CD4-positive, alpha-beta memory T cell (primary cell): ENCODE measurements around the gene PRKG1. TPM values are rescaled to one million over a fixed set of nuclear protein-coding genes. Genes with fewer than 3 reads are reported as not detected.

Source experiments
- CTCF ChIA-PET: fragments of 350-600 bp; sonication (Branson Sonifier 250); formaldehyde crosslinking; loops from one replicate; lab custom pipeline; 2021; ENCODE audit warnings: inconsistent platforms; ENCODE audit not compliant: partially characterized antibody; lab: Charles Lee
- POLR2A ChIA-PET: fragments of 350-600 bp; sonication (Branson Sonifier 250); formaldehyde crosslinking; loops from one replicate; lab custom pipeline; 2021; ENCODE audit not compliant: partially characterized antibody; lab: Charles Lee
- DNase-seq, 5 donors: peaks; one replicate each; pipeline versions ENCODE4 v3.0.0 to v3.0.0-alpha.2; 2020 to 2022; ENCODE audit warnings: mixed read lengths in 1 of 5
- H3K27ac ChIP-seq: one replicate; pipeline ENCODE4 v1.7.0; 2013; ENCODE audit warnings: low read depth, low read length
- H3K27me3 ChIP-seq: 2 replicates; pipeline ENCODE4 v1.7.0; 2013; ENCODE audit warnings: mild to moderate bottlenecking, low read length, moderate library complexity; ENCODE audit not compliant: insufficient read depth
- H3K36me3 ChIP-seq: 2 replicates; pipeline ENCODE4 v1.7.0; 2013; ENCODE audit warnings: mild to moderate bottlenecking, low read length, moderate library complexity; ENCODE audit not compliant: insufficient read depth
- H3K4me1 ChIP-seq: 2 replicates; pipeline ENCODE4 v1.7.0; 2013; ENCODE audit warnings: mild to moderate bottlenecking, low read length, moderate library complexity; ENCODE audit not compliant: insufficient read depth
- H3K4me3 ChIP-seq, 2 donors: one replicate each; pipeline ENCODE4 v1.7.0; 2013; ENCODE audit warnings: low read length in 2 of 2, mild to moderate bottlenecking in 1 of 2
- H3K9me3 ChIP-seq, 2 donors: one replicate each; pipeline ENCODE4 v1.7.0; 2013; ENCODE audit warnings: low read length in 2 of 2, control low read depth in 1 of 2; ENCODE audit not compliant: control insufficient read depth in 1 of 2
- H3K27ac Mint-ChIP-seq, 7 donors: one replicate each; pipeline ENCODE4 v1.8.0; 2020 to 2021; ENCODE audit warnings: mixed read lengths in 7 of 7, mild to moderate bottlenecking in 6 of 7, inconsistent platforms in 3 of 7, moderate library complexity in 3 of 7
- H3K27me3 Mint-ChIP-seq, 2 donors: one replicate each; pipeline ENCODE4 v1.8.0; 2020 to 2021; ENCODE audit warnings: mixed read lengths in 2 of 2
- H3K36me3 Mint-ChIP-seq, 2 donors: one replicate each; pipeline ENCODE4 v1.8.0; 2020 to 2021; ENCODE audit warnings: mixed read lengths in 2 of 2, inconsistent platforms in 1 of 2, mild to moderate bottlenecking in 1 of 2
- H3K4me1 Mint-ChIP-seq, 4 donors: one replicate each; pipeline ENCODE4 v1.8.0; 2020 to 2021; ENCODE audit warnings: mixed read lengths in 4 of 4, mild to moderate bottlenecking in 1 of 4
- H3K4me3 Mint-ChIP-seq, 8 donors: one replicate each; pipeline ENCODE4 v1.8.0; 2020 to 2021; ENCODE audit warnings: mixed read lengths in 8 of 8, mild to moderate bottlenecking in 7 of 8, moderate library complexity in 6 of 8, inconsistent platforms in 3 of 8
- H3K9me3 Mint-ChIP-seq, 8 donors: one replicate each; pipeline ENCODE4 v1.8.0; 2020 to 2021; ENCODE audit warnings: mixed read lengths in 8 of 8, mild to moderate bottlenecking in 5 of 8, inconsistent platforms in 3 of 8, moderate library complexity in 1 of 8
- intact Hi-C: fragments of 100-400 bp; cut with micrococcal nuclease; formaldehyde crosslinking; loops from one replicate; pipeline ENCODE4 v1.15.1; 2023
- polyA plus RNA-seq, 2 donors: library from polyadenylated mRNA; unstranded; fragments of 300-500 nt; fragmentation: Illumina TruSeq; gene quantifications; one replicate each; pipeline ENCODE4 v1.2.3, GENCODE V29; 2021
- total RNA-seq, 2 experiments: library from RNA; stranded (reverse); gene quantifications; one replicate each; pipeline ENCODE4 v1.2.3, GENCODE V29; 2021

Gene PRKG1
- total and polyA plus RNA-seq, 4 experiments from 2014 or later = 0.06 to 0.20 TPM; not detected in 2

GRCh38 chr10:51045871-51046270 lies 28.4 kb upstream of the PRKG1 start:
- no peak overlapping the region for H3K27ac Mint-ChIP-seq
- no peak overlapping the region for H3K4me3 ChIP-seq
- H3K27me3 Mint-ChIP-seq = peaks cover 0 to 2% of the 10 kb centered on the region in 2 donors
- no peaks in the 10 kb centered on the region for H3K9me3 Mint-ChIP-seq
- POLR2A ChIA-PET = no interaction called here
- no peaks in the 10 kb centered on the region for H3K4me1 ChIP-seq
- intact Hi-C loops = no loop called here
- H3K27ac ChIP-seq = no peak overlapping the region
- H3K9me3 ChIP-seq = no peaks in the 10 kb centered on the region
- no peak for DNase-seq
- H3K36me3 Mint-ChIP-seq = no peaks in the 10 kb centered on the region
- H3K4me1 Mint-ChIP-seq = no peaks in the 10 kb centered on the region
- no peaks in the 10 kb centered on the region for H3K36me3 ChIP-seq
- H3K27me3 ChIP-seq = no peaks in the 10 kb centered on the region
- CTCF ChIA-PET = no interaction called here
- H3K4me3 Mint-ChIP-seq = no peak overlapping the region

DNA sequence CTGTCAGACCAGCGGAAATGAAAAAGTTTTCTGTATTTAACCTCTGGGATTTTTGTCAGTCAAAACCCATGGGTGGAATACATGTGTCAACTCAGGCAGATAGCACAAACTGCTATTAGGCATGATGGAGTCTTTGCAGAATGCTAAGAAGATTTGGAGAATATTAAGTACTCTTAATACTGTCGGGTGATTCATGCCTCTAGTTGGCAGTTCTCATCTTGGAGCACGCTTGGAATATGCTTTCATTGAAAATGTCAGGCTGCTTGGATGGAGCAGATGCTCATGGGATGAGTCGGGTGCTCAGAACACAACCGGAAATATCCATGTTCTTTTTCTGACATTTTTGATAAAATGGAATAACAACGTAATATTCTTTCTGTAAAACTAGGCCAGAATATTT lies 27.6 kb upstream of the PRKG1 start:
- Mint-ChIP-seq H3K27me3 (peaks cover 2 to 5% of the 10 kb centered on the region in 2 donors), H3K36me3 (no peaks in the 10 kb centered on the region), H3K4me1 (no peaks in the 10 kb centered on the region), H3K27ac (no peak overlapping the region), H3K9me3 (no peaks in the 10 kb centered on the region), H3K4me3 (no peak overlapping the region)
- ChIA-PET CTCF (interaction anchor here (0.7 kb wide), 2 partner anchors 11 to 23 kb away, joined by 3 to 4 read pairs; no protein-coding TSS in a partner anchor), POLR2A (no interaction called here)
- DNase-seq = no peak
- Histone ChIP-seq H3K27ac (no peak overlapping the region), H3K4me3 (no peak overlapping the region), H3K4me1 (no peaks in the 10 kb centered on the region), H3K27me3 (no peaks in the 10 kb centered on the region), H3K36me3 (no peaks in the 10 kb centered on the region), H3K9me3 (no peaks in the 10 kb centered on the region)
- intact Hi-C loops = no loop called here

DNA sequence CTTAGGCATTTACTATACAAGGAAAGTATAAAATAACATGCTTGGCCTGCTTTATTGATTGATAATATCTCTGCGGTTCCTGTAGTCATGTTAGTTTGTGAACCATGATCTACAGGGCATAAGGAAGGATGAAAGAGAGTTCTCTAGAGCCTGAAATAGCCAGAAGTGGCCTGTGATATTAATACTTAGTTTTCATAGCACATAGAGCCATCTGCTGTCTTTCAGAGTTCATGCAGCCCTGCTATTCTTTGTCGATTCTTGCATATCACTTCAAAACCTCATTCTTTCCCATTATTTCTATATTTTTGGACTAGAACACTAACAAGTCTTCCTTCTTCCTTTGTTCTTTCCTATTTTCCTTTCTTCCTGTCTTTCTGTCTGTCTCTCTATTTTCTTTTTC lies 26.4 kb upstream of the PRKG1 start:
- CTCF ChIA-PET = no interaction called here
- POLR2A ChIA-PET = no interaction called here
- intact Hi-C loops = no loop called here

DNA sequence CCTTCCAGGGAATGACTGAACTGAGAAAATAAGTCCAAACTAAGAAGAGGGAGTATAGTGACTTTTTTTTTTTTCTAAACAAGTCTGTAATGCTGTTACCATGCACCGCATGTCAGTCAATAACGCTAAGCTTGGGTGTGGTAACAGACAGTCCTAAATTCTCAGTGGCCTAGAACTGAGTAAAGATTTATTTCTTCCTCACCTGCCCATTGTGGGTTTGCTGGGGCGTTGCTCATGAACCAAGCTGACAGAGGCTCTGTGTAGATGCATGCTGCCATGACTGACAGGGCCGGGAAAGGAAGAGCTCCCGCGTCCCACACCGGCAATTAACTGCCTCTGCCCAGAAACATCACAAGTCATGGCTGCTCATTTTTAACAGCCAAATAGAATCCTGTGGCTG lies 25.5 kb upstream of the PRKG1 start:
- ChIA-PET POLR2A (no interaction called here), CTCF (no interaction called here)
- Histone ChIP-seq H3K36me3 (no peaks in the 10 kb centered on the region), H3K4me1 (no peaks in the 10 kb centered on the region), H3K27ac (no peak overlapping the region), H3K9me3 (no peaks in the 10 kb centered on the region), H3K27me3 (no peaks in the 10 kb centered on the region), H3K4me3 (no peak overlapping the region)
- intact Hi-C loops = no loop called here
- H3K9me3 Mint-ChIP-seq = no peaks in the 10 kb centered on the region
- no peak for DNase-seq
- no peaks in the 10 kb centered on the region for H3K36me3 Mint-ChIP-seq
- peaks cover 2 to 5% of the 10 kb centered on the region in 2 donors for H3K27me3 Mint-ChIP-seq
- H3K27ac Mint-ChIP-seq = no peak overlapping the region
- no peaks in the 10 kb centered on the region for H3K4me1 Mint-ChIP-seq
- no peak overlapping the region for H3K4me3 Mint-ChIP-seq

More for the DNA sequence above, 26.4 kb upstream of the PRKG1 start:
- H3K4me1 ChIP-seq = no peaks in the 10 kb centered on the region
- no peak overlapping the region for H3K27ac ChIP-seq
- Mint-ChIP-seq H3K27ac (no peak overlapping the region), H3K27me3 (peaks cover 2 to 5% of the 10 kb centered on the region in 2 donors), H3K36me3 (no peaks in the 10 kb centered on the region), H3K9me3 (no peaks in the 10 kb centered on the region), H3K4me1 (no peaks in the 10 kb centered on the region), H3K4me3 (no peak overlapping the region)
- H3K9me3 ChIP-seq = no peaks in the 10 kb centered on the region
- no peak for DNase-seq
- no peaks in the 10 kb centered on the region for H3K27me3 ChIP-seq
- H3K4me3 ChIP-seq = no peak overlapping the region
- H3K36me3 ChIP-seq = no peaks in the 10 kb centered on the region

DNA sequence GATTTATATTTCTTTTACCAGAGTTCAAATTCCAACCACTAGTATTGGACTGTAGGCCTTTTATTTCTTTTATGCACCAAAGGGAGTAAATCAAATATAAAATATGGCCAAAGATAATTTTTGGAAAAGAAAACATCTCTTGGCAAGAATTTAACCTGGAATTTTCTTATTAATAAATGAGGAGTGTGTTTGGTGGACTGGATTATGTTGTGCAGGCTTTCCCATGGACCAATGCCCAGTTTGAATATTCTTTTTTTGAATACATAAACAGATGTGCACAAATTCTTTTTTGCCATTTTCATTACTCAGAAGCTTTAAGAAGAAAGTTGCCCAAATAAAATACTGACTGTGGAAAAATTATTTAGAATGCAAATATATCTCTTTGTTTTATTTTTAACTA lies 22.1 kb upstream of the PRKG1 start:
- H3K9me3 Mint-ChIP-seq = no peaks in the 10 kb centered on the region
- H3K4me3 Mint-ChIP-seq = no peak overlapping the region

DNA sequence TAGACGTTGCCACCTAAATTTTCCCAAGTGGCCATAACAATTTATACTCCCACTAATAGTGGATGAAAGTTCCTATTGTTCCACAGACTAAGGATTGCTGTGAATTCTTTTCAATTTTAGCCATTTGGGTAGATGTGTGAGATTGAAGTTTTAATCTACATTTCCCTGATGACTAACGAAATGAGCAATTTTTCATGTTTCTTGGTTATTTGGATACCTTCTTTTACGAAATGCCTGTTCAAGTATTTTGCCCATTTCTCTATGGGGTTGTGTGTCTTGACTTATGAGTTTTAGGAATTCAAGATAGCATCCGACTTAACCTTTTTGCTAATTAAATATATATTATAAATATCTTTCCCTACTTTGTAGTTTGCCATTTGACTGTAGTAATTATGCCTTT lies 16.4 kb upstream of the PRKG1 start:
- Histone ChIP-seq H3K27ac (no peak overlapping the region), H3K36me3 (no peaks in the 10 kb centered on the region), H3K4me1 (no peaks in the 10 kb centered on the region), H3K9me3 (no peaks in the 10 kb centered on the region), H3K4me3 (no peak overlapping the region), H3K27me3 (no peaks in the 10 kb centered on the region)
- Mint-ChIP-seq H3K36me3 (no peaks in the 10 kb centered on the region), H3K4me1 (no peaks in the 10 kb centered on the region), H3K9me3 (peaks cover 0 to 4% (median 0%) of the 10 kb centered on the region in 8 donors), H3K27ac (no peak overlapping the region), H3K4me3 (no peak overlapping the region), H3K27me3 (peaks cover 2 to 4% of the 10 kb centered on the region in 2 donors)
- ChIA-PET CTCF (no interaction called here), POLR2A (no interaction called here)
- no peak for DNase-seq
- intact Hi-C loops = no loop called here

More for the DNA sequence above, 22.1 kb upstream of the PRKG1 start:
- Mint-ChIP-seq H3K27me3 (peaks cover 2 to 7% of the 10 kb centered on the region in 2 donors), H3K4me1 (no peaks in the 10 kb centered on the region), H3K36me3 (no peaks in the 10 kb centered on the region), H3K27ac (no peak overlapping the region)
- Histone ChIP-seq H3K4me3 (no peak overlapping the region), H3K9me3 (no peaks in the 10 kb centered on the region), H3K4me1 (no peaks in the 10 kb centered on the region), H3K27me3 (no peaks in the 10 kb centered on the region), H3K27ac (no peak overlapping the region), H3K36me3 (no peaks in the 10 kb centered on the region)
- intact Hi-C loops = no loop called here
- CTCF ChIA-PET = no interaction called here
- DNase-seq = no peak
- POLR2A ChIA-PET = no interaction called here

GRCh38 chr10:51063166-51063565 lies 11.1 kb upstream of the PRKG1 start:
- H3K27me3 Mint-ChIP-seq = peaks cover 0 to under 1% of the 10 kb centered on the region in 2 donors
- H3K27ac ChIP-seq = no peak overlapping the region
- H3K4me3 ChIP-seq = no peak overlapping the region
- ChIA-PET POLR2A (no interaction called here), CTCF (interaction anchor here (1.0 to 2.4 kb wide), 3 partner anchors 356 to 898 kb away, joined by 3 to 10 read pairs (median 8); no protein-coding TSS in a partner anchor)
- H3K4me1 Mint-ChIP-seq = no peaks in the 10 kb centered on the region
- no peaks in the 10 kb centered on the region for H3K9me3 ChIP-seq
- H3K4me1 ChIP-seq = no peaks in the 10 kb centered on the region
- intact Hi-C loops = loop anchor here (2.0 kb wide), 1 partner anchor 898 kb away; no protein-coding TSS in a partner anchor
- H3K4me3 Mint-ChIP-seq = no peak overlapping the region
- peaks cover 0 to 4% (median 0%) of the 10 kb centered on the region in 8 donors for H3K9me3 Mint-ChIP-seq
- H3K27me3 ChIP-seq = no peaks in the 10 kb centered on the region
- no peak for DNase-seq
- H3K36me3 ChIP-seq = no peaks in the 10 kb centered on the region
- no peaks in the 10 kb centered on the region for H3K36me3 Mint-ChIP-seq
- H3K27ac Mint-ChIP-seq = no peak overlapping the region
